ENCODE data around the gene ZNF865.
"Not testable (repeated sequence)": the region's sequence is repeated elsewhere in the genome, so short reads cannot be mapped to it uniquely, and the experiment has no call there.

Gene ZNF865

DNA sequence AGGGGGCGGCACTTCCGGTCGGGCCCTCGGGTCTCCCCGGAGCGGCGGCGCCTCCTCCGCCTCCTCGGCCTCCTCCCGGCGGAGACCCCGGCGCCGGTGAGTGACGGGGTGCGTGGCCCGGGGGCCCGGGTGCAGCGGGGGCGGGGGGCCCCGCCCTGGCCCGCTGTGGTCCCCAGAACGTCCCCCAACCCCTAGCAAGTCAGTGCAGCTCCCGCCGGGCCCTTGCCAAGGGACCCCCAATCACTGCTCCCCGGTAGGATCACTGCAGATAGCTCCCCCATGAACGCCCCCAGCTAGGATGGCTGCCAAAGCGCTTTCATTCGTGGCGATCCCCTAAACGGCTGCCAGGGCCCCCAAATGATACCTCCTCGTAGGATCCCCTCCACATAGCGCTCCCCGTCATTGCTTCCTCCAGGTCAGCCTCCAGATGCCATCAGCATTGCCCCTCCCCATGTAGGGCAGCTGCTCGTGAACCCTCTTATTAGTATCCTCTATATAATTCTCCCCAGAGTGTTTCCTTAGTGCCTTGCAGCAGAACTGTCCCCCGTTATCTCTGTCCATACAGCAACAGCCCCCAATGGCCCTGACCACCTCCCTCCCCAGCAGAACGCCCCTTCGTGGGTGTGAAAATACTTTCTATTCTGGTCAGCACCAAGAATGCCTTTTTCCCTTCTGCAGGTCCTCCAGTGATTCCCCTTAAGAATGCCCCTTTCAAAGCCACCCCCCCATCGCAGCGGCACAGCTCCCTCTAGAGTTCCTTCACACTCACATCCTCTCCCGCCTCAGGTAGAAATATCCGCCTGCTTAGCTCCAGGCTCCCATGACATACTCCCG, at the start of gene ZNF865:
TSS of gene ZNF865 (plus strand) at position 11 of the 834 bp plus-strand sequence. CDS start 7,972 bp downstream, outside the sequence.
- DNase-seq = peak; percentile 78

DNA sequence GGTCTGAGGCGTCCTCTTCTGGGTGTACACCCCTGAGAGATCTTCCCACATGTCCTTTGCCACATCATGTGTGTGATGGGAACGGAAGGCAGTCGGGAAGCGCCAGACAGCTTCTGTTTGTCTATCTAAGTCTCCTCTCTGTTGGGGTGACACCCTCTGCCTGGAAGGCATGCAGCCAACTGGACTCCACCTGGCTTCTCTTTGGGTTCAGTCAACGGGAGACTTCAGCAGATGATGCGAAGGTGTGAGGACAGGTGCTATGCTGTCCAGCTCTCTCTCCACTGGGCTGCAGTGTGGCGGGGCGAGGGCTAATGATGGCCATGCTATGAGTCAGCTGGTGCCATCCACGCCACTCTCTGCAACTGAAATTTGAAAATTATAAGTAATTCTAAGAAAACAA, 45.8 kb upstream of the ZNF865 start:
- no peak for DNase-seq

DNA sequence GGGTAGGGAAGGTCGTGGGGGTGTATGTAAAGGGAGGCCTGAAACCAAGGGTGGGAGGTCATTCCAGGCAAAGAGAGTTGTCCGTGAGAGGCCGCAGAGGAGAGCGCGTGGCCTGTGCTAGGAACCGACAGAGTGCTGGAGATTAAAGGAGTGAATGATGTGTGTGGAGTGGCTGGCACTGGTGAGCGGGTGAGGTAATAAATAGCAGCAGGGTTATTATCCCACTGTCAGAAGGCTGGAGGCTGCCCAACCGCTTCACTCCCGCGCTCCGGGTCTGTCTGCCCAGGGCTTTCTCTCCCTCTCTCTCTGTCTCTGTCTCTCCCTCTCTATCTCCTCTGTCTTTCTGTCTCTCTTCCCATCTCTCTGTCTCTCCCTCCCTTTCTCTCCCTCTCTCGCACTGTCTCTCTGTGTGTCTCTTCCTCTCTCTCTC, 42.2 kb upstream of the ZNF865 start:
- no peak for DNase-seq

DNA sequence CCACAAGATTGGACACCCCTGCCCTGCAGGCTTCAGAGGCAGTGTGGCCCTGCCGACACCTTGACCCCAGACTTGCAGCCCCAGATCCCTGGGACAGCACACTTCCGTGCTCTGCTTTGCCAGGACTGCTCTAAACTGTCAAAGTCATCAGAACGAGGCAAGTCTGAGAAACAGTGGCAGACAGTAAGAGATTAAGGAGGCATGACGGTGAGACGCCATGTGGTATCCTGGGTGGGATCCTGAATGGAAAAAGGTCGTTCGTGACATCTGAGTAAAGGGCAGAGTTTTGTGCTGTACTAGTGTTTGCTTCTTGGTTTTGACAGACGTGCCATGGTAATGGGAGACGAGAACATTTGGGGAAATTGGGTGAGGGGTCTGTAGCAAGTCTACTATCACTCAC, 38.6 kb upstream of the ZNF865 start:
- DNase-seq = no peak

DNA sequence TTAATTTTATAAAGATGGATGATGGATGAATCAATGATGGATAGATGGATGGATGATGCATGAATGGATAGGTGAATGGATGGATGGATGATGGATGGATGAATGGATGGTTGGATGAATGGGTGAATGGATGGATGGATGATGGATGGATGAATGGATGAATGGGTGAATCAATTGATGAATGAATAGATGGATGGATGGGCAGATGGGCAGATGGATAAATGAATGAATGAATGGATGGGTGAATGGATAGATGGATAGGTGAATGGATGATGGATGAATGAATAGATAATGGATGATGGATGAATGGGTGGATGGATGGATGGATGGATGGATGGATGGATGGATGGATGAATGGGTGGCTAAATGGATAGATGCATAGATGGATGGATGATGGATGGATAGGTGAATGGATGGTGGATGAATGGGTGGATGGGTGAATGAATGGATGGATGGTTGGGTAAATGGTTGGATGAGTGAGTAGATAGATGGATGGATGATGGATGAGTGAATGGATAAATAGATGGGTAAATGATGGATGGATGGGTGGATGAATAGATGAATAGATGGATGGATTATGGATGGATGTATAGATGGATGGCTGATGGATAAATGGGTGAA, 37.6 kb upstream of the ZNF865 start:
- DNase-seq = no peak

DNA sequence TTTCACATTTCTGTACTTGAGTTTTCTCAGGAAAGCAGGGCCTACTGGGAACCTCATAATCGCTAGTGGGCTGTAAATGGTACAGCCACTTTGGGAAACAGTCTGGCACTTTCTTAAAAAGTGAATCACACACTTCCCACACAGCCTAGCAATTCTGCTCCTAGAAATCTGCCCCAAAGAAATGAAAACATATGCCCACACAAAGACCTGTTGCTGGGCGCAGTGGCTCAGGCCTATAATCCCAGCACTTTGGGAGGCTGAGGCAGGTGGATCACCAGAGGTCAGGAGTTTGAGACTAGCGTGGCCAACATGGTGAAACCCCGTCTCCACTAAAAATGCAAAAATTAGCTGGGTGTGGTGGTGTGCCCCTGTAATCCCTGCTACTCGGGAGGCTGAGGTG, 36.0 kb upstream of the ZNF865 start:
- not testable (repeated sequence) for DNase-seq

DNA sequence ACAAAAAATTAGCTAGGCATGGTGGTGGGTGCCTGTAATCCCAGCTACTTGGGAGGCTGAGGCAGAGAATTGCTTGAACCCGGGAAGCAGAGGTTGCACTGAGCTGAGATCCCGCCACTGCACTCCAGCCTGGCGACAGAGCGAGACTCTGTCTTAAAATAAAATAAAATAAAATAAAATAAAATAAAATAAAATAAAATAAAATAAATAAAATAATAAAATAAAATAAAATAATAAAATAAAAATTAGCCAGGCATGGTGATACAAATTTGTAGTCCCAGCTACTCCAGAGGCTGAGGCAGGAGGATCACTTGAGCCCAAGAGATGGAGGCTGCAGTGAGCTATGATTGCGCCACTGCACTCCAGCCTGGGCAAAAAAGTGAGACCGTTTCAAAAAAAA, 31.5 kb upstream of the ZNF865 start:
- not testable (repeated sequence) for DNase-seq

DNA sequence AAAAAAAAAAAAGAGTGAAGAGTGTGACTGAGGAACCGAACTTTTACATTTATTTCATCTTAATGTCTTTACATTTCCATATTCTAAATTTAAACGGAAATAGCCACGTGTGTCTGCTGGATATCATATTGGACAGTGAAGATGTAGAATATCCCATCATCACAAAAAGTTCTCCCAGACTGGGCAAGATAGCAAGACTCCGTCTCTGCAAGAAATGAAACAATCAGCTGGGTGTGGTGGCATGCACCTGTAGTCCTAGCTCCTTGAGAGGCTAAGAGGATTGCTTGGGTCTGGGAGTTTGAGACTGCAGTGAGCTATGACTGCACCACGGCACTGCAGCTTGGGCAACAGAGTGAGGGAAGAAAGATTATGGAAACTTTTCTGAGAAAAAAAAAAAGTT, 28.7 kb upstream of the ZNF865 start:
- no peak for DNase-seq

DNA sequence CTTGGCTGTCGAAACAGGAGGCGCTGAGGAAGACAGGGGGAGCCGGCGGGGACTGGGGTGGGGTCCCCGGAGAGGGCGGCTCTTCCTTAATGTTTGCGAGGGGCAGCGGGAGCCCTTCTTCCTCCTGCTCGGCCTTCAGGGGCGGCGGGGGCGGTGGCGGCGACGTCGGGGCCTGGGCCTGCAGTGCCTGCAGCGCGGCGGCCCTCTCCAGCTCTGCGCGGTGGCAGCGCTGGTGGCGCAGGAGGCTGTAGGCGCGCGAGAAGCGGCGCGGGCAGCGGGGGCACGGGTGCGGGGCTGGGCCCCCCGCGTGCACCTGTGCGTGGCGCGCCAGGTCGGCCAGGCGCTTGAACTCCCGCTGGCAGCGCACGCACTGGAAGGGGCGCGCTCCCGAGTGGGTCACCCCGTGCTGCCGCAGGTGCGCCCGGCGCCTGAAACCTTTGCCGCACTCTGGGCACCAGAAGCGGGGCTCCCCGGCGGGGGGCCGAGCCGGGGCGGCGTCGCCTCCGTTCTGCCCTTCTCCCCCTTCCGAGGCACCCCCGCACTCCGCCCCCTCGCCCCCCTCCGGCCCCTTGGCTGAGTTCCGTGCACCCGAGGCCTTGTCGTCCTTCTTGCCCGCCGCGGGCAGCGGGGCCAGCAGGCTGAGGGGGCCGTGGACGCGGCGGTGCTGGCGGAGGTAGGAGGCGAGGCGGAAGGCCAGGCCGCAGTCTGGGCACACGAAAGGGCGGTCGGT, 27.3 kb upstream of the ZNF865 start:
- DNase-seq = no peak

DNA sequence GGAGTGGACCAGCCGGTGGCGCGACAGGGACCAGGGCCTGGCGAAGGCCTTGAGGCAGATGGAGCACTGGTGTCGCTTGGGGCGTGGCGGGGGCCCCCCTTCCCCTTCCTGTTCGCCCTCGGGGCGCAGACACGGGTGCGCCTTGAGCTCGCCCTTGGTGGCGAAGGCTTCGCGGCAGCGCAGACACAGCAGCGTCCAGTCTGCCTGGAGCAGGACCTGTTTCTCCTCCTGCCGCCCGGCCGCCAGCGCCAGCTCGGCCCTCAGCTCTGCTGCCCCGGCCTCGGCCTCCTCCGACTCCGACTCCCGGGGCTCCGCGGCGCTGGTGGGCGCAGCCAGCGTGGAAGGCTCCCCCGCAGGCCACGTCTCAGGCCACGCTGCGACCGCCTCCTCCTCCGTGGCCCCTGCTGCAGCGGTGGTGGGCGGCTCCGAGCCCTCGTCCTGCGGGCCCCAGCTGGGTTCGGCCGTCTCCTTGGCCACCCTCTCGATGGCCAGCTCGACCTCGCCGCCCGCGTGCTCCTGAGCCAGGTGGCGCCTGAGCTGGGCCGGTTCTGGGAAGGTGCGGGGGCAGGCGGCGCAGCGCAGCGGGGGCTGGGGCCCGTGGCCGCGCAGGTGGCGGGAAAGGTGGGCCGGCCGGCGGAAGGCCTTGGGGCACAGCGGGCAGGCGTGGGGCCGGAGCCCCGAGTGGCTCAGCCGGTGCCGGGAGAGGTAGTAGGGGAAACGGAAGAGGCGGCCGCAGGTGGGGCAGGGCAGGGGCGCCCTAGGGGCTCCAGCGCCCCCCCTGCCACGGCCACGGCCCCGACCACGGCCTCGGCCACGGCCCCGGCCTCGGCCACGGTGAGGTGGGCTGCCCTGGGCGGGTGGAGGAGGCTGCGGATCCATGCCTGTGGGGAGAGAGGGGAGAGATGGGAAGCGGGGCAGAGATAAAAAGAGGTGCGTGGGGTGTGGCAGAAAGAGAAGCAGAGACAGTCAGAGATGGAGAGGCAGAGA, 26.4 kb upstream of the ZNF865 start:
- DNase-seq = no peak

DNA sequence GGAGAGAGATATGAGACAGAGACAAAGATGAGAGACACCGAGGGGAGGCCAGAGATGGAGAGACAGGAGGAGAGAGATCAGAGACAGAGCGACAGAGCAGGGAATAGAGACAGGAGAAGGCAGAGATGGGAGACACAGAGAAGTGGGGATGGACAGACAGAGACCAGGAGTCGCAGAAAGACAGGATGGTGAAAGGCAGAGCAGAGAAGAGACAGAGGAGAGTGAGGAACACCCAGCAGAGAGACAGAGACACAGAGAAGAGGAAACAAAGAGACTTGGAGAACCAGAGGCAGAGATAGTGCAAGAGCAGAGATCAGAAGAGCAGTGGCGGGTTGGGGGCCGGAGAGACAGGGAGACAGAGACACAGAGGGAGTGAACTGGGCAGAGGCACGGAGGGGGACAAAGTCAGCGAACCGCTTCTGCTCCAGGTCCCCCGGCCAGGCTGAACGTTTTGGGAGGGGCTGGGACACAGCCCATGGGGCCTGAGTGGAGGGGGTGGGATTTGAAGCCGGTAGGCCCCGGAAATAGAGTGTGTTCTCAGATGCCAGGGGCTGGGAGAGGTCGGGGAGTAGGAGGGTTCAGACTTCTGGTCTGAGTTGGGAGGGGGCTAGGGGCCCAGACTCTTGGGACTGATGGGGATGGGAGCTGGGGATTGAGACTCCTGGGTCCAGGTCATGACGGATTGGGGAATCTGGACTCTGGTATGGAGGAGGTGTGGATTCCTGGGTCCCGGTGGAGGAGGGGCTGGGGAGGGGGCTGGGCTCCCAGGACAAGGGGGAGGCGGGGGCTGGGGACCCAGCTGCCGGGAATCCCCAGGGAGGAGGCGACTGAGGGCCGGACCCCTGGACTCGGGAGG, 25.5 kb upstream of the ZNF865 start:
- DNase-seq = peak; percentile 28

DNA sequence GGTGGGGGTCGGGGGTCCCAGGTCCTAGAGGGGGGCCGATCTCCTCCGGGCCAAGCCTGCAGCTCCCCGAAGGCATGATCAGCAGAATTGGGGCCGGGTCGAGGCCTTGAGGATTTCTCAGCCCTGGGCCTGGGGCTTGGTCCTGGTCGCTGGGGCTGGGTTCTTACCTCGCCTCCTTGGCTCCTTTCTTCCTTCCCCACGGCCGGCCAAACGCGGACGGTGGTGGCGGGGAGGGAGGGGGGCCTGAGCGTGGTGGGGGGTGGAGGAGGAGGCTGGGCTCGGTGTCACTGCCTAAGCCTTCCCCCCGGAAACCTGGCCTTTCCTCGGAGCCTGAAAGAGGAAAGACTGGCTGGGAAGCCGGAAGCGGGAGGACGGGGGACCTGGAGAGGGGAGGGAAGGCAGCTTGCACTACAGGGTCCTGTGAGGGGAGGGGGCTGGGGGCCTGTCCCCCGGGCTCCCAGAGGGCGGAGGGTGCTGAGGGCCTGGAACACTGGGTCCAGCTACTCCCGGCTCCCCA, 24.8 kb upstream of the ZNF865 start, which contains the start of gene ZNF579:
TSS of gene ZNF579 (minus strand) at position 221 of the 517 bp plus-strand sequence. CDS start 1,209 bp downstream, outside the sequence.
- DNase-seq = peak; percentile 87

DNA sequence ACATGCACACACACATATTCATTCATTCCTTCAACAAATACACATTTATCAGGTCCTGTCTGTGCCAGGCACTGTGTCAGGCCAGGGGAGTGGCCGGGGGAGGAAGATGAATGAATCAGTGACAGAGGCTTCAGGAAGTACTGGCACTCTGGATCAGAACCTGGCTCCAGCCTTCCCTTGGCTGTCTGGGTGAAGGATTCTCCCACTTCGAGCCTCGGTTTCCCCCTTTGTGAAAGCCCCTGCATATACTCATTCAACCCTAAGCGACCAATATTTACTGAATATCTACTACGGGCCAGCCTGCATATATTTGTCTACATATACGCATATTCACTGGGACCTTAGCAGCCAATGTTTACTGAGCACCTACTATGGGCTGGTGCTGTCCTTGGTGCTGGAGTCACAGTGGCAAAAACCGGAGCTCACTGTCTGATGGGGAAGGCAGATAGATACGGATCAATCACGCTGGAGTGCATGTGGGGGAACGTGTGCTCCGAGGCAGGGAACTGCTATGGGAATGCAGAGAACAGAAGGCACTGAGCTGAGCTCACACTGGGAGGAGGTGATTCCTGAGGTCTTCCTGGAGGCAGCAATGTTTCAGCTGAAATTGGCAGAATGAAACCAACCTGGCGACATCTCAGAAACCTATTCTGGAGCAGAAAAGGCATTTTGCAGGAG, 24.2 kb upstream of the ZNF865 start:
- no peak for DNase-seq

DNA sequence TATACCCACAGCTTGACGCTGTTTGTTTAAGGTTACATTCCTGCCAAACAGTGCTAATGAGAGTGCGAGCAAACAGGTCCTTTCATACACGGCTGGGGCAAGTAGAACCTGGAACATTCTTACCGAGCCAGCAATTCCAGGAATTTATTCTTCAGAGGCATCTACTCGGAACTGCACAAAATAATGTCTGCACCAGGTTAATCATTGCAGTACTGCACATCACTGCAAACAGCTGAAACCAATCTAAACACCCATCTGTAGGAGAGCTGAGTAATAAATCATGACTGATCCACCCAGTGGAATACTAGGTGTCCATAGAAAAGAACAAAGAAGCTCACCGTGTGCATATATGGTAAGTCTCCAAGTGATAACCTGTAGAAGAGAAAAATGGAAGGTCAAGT, 23.6 kb upstream of the ZNF865 start:
- DNase-seq = no peak

DNA sequence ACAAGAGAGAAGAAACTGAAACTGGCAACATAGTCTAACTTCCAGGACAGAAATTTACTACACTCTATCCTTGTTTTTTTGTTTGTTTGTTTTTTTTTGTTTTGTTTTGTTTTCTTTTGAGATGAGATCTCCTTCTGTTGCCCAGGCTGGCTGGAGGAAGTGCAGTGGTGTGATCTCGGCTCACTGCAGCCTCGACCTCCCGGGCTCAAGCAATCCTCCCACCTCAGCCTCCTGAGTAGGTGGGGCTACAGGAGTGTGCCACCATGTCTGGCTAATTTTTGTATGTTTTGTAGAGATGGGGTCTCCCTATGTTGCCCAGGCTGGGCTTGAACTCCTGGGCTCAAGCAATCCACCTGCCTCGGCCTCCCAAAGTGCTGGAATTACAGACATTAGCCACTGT, 23.2 kb upstream of the ZNF865 start:
- DNase-seq = not testable (repeated sequence)

DNA sequence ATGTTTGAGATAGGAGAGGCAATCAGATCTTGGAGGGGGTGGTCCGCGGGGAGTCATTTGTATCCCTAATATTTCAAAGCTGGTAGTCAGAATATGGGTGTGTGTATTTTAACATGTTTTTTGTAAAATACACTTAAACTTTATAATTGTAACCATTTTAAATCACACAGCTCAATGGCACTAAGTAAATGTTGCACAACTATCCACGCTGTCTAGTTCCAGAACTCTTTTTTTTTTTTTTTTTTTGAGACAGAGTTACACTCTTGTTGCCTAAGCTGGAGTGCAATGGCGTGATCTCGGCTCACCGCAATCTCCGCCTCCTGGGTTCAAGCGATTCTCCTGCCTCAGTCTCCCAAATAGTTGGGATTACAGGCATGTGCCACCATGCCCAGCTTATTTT, 21.6 kb upstream of the ZNF865 start:
- not testable (repeated sequence) for DNase-seq

DNA sequence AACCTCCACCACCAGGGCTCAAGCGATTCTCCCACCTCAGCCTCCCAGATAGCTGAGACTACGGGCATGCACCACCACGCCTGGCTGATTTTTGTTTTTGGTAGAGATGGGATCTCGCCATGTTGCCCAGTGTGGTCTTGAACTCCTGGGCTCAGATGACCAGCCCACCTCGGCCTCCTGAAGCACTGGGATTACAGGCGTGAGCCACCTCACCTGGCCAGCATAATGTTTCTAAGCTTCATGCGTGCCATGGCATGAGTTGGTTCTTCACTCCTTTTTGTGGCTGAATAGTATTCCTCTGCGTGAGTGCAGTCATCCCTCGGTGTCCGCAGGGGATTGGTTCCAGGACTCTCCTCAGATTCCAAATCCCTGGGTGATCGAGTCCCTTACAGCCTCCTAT, 20.6 kb upstream of the ZNF865 start:
- DNase-seq = no peak

DNA sequence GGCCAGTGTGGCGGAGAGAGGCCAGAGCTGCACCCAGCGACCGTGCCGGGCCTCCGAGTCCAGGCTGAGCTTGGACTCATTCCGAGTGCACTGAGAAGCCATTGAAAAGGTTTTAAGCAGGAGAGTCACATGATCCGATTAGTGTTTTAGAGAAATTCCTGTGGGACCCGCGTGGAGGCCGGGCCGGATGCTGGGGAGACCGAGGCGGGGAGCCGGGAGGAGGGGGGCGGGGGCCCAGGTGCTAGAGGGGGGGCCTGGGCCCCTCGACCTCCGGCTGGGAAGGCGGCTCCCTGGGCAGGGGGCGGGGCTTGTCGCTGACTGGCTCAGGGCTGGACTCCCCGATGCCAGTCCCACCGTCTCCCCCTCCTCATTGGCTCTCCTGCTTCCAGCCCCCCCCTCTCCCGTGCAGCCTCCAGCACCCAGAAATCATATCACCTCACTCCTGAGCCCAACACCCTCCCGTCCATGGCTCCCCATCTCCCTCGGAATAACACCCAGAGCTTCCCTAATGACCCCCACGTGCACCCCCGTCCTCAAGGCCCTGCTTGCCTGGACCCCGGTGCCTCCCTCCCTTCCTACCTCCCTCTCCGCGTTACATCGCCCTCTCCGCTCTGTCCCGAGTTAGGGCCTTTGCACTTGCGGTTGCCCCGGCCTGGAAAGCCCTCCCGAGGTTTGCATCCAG, 19.6 kb upstream of the ZNF865 start:
- DNase-seq = peak; percentile 70

DNA sequence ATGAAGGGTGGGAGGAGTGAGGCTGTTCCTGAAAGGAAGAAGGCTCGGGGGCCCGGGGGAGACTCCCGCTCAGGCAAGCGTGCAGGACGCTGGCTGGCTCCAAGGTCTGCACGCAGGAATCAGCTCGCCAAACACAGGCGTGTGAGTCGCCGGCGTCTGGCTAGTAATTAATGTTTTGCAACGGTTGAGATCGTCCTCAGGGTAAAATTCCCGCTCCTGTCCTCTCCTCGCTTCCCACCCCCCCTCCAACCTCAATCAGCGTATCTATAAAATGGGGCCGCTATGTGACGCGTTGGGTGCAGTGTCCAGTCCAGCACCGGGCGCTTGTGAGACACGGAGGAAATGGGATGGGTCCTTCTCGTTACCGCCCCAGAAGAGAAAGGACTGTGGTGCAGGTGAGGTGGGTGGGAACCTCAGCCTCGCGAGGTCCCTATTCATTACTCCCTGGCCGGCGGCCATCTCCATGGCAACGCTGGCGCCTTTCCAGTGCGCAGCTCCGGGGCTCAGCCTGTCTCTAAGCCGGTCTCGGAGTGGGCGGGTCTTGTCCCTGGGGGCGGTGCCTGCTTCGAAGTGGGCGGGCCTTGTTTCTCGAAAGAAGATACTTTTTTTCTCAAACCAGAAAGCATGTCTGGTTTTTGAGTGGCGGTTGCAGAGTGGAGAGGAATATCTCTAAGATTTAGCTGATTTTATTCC, 18.3 kb upstream of the ZNF865 start:
- peak; percentile 90 for DNase-seq

Data from retina (tissue), 1 donor.